Cardiac muscle cell (in vitro differentiated cells and primary cell): ENCODE results near the gene TRIM41. TPM values are rescaled to one million over a fixed set of nuclear protein-coding genes. Genes with fewer than 3 reads are reported as not detected.
A peak's percentile ranks its signal among the peaks of the same experiment; 100 is the strongest.

Experiments used
- DNase-seq, 2 donors: peaks; one replicate each; pipeline versions ENCODE4 v3.0.0 to v3.0.0-alpha.2; 2010 to 2017; ENCODE audit warnings: low read depth in 1 of 2, low spot score in 1 of 2
- H3K27ac ChIP-seq: fragments of 200-600 bp; sonication (generic); 2 replicates; pipeline ENCODE4 v1.5.1; 2016
- H3K27me3 ChIP-seq: fragments of 200-600 bp; sonication (generic); 2 replicates; pipeline ENCODE4 v1.6.0; 2016; ENCODE audit warnings: control low read depth
- H3K36me3 ChIP-seq: fragments of 200-600 bp; sonication (generic); 2 replicates; pipeline ENCODE4 v1.5.1; 2016; ENCODE audit warnings: control low read depth
- H3K4me1 ChIP-seq: fragments of 200-600 bp; sonication (generic); 2 replicates; pipeline ENCODE4 v1.8.1; 2017; ENCODE audit warnings: low read depth, mild to moderate bottlenecking, mixed run types
- H3K4me3 ChIP-seq: fragments of 200-600 bp; sonication (generic); 2 replicates; pipeline ENCODE4 v1.5.1; 2016; ENCODE audit warnings: mild to moderate bottlenecking
- H3K9me3 ChIP-seq: fragments of 200-600 bp; sonication (generic); 2 replicates; pipeline ENCODE4 v1.5.1; 2017; ENCODE audit warnings: low read depth, mild to moderate bottlenecking, control low read depth
- CTCF ChIP-seq: IDR thresholded peaks from 2 replicates; pipeline ENCODE4 v1.5.1; 2012; ENCODE audit warnings: low read depth, mild to moderate bottlenecking, low read length
- polyA plus RNA-seq: library from polyadenylated mRNA; unstranded; fragments of >200 nt; fragmentation: Nextera tagmentation; extraction: Ambion mirVana; gene quantifications from 2 replicates; pipeline ENCODE4 v1.2.1, GENCODE V29; 2016
- total RNA-seq: library from RNA; depleted of rRNA; stranded (reverse); fragments of >200 nt; gene quantifications from 2 replicates; pipeline ENCODE4 v1.2.3, GENCODE V29; 2016

TRIM41 gene
- total and polyA plus RNA-seq, 2 experiments from 2014 or later = 5.4 to 30.1 TPM

GRCh38 chr5:181231432-181231831 lies 8.4 kb downstream of the TRIM41 start:
- H3K4me1 ChIP-seq = no peaks in the 10 kb centered on the region
- TF ChIP-seq CTCF = no peak
- H3K27me3 ChIP-seq = no peaks in the 10 kb centered on the region
- no peaks in the 10 kb centered on the region for H3K9me3 ChIP-seq
- no peak overlapping the region for H3K4me3 ChIP-seq
- no peak for DNase-seq
- H3K36me3 ChIP-seq = peaks cover 24% of the 10 kb centered on the region
- no peak overlapping the region for H3K27ac ChIP-seq

GRCh38 chr5:181232593-181232992 lies 9.5 kb downstream of the TRIM41 start:
- no peaks in the 10 kb centered on the region for H3K9me3 ChIP-seq
- H3K4me1 ChIP-seq = no peaks in the 10 kb centered on the region
- H3K27me3 ChIP-seq = no peaks in the 10 kb centered on the region
- TF ChIP-seq CTCF = no peak
- H3K27ac ChIP-seq = peak overlapping the region; percentile 75
- peaks cover 33% of the 10 kb centered on the region for H3K36me3 ChIP-seq
- no peak overlapping the region for H3K4me3 ChIP-seq
- DNase-seq = no peak

- no peak for TF ChIP-seq CTCF
- no peaks in the 10 kb centered on the region for H3K9me3 ChIP-seq
- no peak overlapping the region for H3K4me3 ChIP-seq
- H3K4me1 ChIP-seq = no peaks in the 10 kb centered on the region
- DNase-seq = no peak
- H3K36me3 ChIP-seq = peaks cover 40% of the 10 kb centered on the region
- H3K27ac ChIP-seq = peak overlapping the region; percentile 75
- H3K27me3 ChIP-seq = no peaks in the 10 kb centered on the region
Measured at GRCh38 chr5:181233088-181233800, 10.2 kb downstream of the TRIM41 start.

- H3K27me3 ChIP-seq = no peaks in the 10 kb centered on the region
- TF ChIP-seq CTCF = no peak
- H3K27ac ChIP-seq = peak overlapping the region; percentile 75
- no peak for DNase-seq
- peaks cover 46% of the 10 kb centered on the region for H3K36me3 ChIP-seq
- no peak overlapping the region for H3K4me3 ChIP-seq
- no peaks in the 10 kb centered on the region for H3K4me1 ChIP-seq
- H3K9me3 ChIP-seq = no peaks in the 10 kb centered on the region
Measured at GRCh38 chr5:181233801-181234454, 10.8 kb downstream of the TRIM41 start.

- H3K4me3 ChIP-seq = no peak overlapping the region
- H3K27me3 ChIP-seq = no peaks in the 10 kb centered on the region
- H3K9me3 ChIP-seq = no peaks in the 10 kb centered on the region
- H3K27ac ChIP-seq = peak overlapping the region; percentile 75
- H3K36me3 ChIP-seq = peaks cover 54% of the 10 kb centered on the region
- TF ChIP-seq CTCF = no peak
- no peak for DNase-seq
- no peaks in the 10 kb centered on the region for H3K4me1 ChIP-seq
Measured at GRCh38 chr5:181234455-181235306, 11.6 kb downstream of the TRIM41 start.
